ENCODE measurements around the gene ATOH8.

GRCh38 chr2:85801871-85802270, 48.1 kb downstream of the ATOH8 start:
- TF ChIP-seq ZNF274 (IDR thresholded peaks at IDR 0.05; ENCODE audit: low read depth, low read length) (no peak), YY1 (IDR thresholded peaks at IDR 0.05; ENCODE audit: insufficient read depth, insufficient read length) (no peak)

Data from NT2/D1 (cell line).